Endodermal cell (in vitro differentiated cells): ENCODE measurements around the gene SHE. TPM values are rescaled to one million over a fixed set of nuclear protein-coding genes. Genes with fewer than 3 reads are reported as not detected.

Experiments used
- DNase-seq: peaks from one replicate; pipeline ENCODE4 v3.0.0-alpha.2; 2017
- H3K27ac ChIP-seq: 2 replicates; pipeline ENCODE4 v1.5.1; 2013; ENCODE audit warnings: mild to moderate bottlenecking, low read depth, low read length, moderate library complexity
- H3K27me3 ChIP-seq: 2 replicates; pipeline ENCODE4 v1.6.1; 2013; ENCODE audit warnings: mild to moderate bottlenecking, low read length, moderate library complexity; ENCODE audit not compliant: insufficient read depth, control insufficient read depth, poor library complexity, severe bottlenecking
- H3K36me3 ChIP-seq: 2 replicates; pipeline ENCODE4 v1.7.0; 2013; ENCODE audit warnings: mild to moderate bottlenecking, low read length, moderate library complexity; ENCODE audit not compliant: control insufficient read depth, insufficient read depth
- H3K4me1 ChIP-seq: one replicate; pipeline ENCODE4 v1.7.0; 2013; ENCODE audit warnings: low read length; ENCODE audit not compliant: control insufficient read depth, insufficient read depth
- H3K4me3 ChIP-seq: 2 replicates; pipeline ENCODE4 v1.5.1; 2013; ENCODE audit warnings: mild to moderate bottlenecking, low read length, moderate library complexity
- H3K9ac ChIP-seq: 2 replicates; pipeline ENCODE4 v1.6.1; 2013; ENCODE audit warnings: mild to moderate bottlenecking, low read length, moderate library complexity; ENCODE audit not compliant: poor library complexity, severe bottlenecking; ENCODE audit errors: extremely low read depth
- H3K9me3 ChIP-seq: 2 replicates; pipeline ENCODE4 v1.6.1; 2013; ENCODE audit warnings: mild to moderate bottlenecking, low read length, moderate library complexity; ENCODE audit not compliant: control insufficient read depth
- H3K27ac Mint-ChIP-seq: 2 replicates; pipeline ENCODE4 v1.8.0; 2020; ENCODE audit warnings: mixed read lengths
- H3K27me3 Mint-ChIP-seq: 2 replicates; pipeline ENCODE4 v1.8.0; 2021; ENCODE audit warnings: mild to moderate bottlenecking, mixed read lengths; ENCODE audit not compliant: insufficient read depth
- H3K36me3 Mint-ChIP-seq: 2 replicates; pipeline ENCODE4 v1.8.0; 2020; ENCODE audit warnings: low read depth, mixed read lengths
- H3K4me1 Mint-ChIP-seq: 2 replicates; pipeline ENCODE4 v1.8.0; 2020; ENCODE audit warnings: mixed read lengths
- H3K4me3 Mint-ChIP-seq: 2 replicates; pipeline ENCODE4 v1.8.0; 2020; ENCODE audit warnings: mild to moderate bottlenecking, moderate library complexity, mixed read lengths
- H3K9me3 Mint-ChIP-seq: 2 replicates; pipeline ENCODE4 v1.8.0; 2020; ENCODE audit warnings: mild to moderate bottlenecking, mixed read lengths
- CTCF ChIP-seq: fragments of 200-600 bp; sonication (generic); conservative IDR thresholded peaks from 2 replicates; pipeline ENCODE4 v1.5.0; 2021; ENCODE audit warnings: antibody characterized with exemption, mild to moderate bottlenecking
- WGBS, 2 experiments: methylation state at CpG; one replicate each; pipeline versions ENCODE4 v1.1.5 to v1.1.7; 2013; ENCODE audit warnings: missing lambda C conversion rate in 2 of 2, mixed read lengths in 1 of 2; ENCODE audit not compliant: insufficient coverage in 1 of 2, insufficient read length in 1 of 2; 5-methylcytosine and 5-hydroxymethylcytosine counted together
- total RNA-seq, 2 donors: library from RNA; stranded (reverse); fragmentation: NEBNext Ultra II Directional in 1 of 2; extraction: Animal tissue kit (Norgen Biotek cat#: 25700) in 1 of 2; gene quantifications; 2 replicates in 1 of 2; 3 replicates in 1 of 2; pipeline ENCODE4 v1.2.1, GENCODE V29; 2021

Gene SHE
- total RNA-seq, 2 donors from 2014 or later, result 0.24 to 0.35 TPM

GRCh38 chr1:154454386-154455120, 47.7 kb downstream of the SHE start:
- Histone ChIP-seq H3K27ac (no peak overlapping the region), H3K4me3 (no peak overlapping the region), H3K4me1 (no peaks in the 10 kb centered on the region), H3K9me3 (peaks cover 5% of the 10 kb centered on the region), H3K27me3 (peaks cover 57% of the 10 kb centered on the region), H3K36me3 (no peaks in the 10 kb centered on the region), H3K9ac (no peak overlapping the region)
- WGBS, 2 experiments, result 86 to 91% methylated on average over 3 to 5 of the region's 5 CpGs
- DNase-seq, result no peak
- Mint-ChIP-seq H3K4me3 (no peak overlapping the region), H3K27me3 (peaks cover 77% of the 10 kb centered on the region), H3K36me3 (no peaks in the 10 kb centered on the region), H3K9me3 (no peaks in the 10 kb centered on the region), H3K27ac (no peak overlapping the region), H3K4me1 (no peaks in the 10 kb centered on the region)
- no peak for TF ChIP-seq CTCF

GRCh38 chr1:154453574-154454352, 48.4 kb downstream of the SHE start:
- Mint-ChIP-seq H3K27me3 (peaks cover 83% of the 10 kb centered on the region), H3K4me1 (no peaks in the 10 kb centered on the region), H3K27ac (no peak overlapping the region), H3K9me3 (no peaks in the 10 kb centered on the region), H3K4me3 (no peak overlapping the region), H3K36me3 (no peaks in the 10 kb centered on the region)
- no peak overlapping the region for H3K4me3 ChIP-seq
- no peaks in the 10 kb centered on the region for H3K4me1 ChIP-seq
- H3K9ac ChIP-seq, result no peak overlapping the region
- H3K36me3 ChIP-seq, result no peaks in the 10 kb centered on the region
- 84 to 88% methylated on average over 3 to 5 of the region's 5 CpGs for WGBS, 2 experiments
- TF ChIP-seq CTCF, result no peak
- no peak for DNase-seq
- no peak overlapping the region for H3K27ac ChIP-seq
- peaks cover 63% of the 10 kb centered on the region for H3K27me3 ChIP-seq
- peaks cover 5% of the 10 kb centered on the region for H3K9me3 ChIP-seq

- H3K27me3 Mint-ChIP-seq, result peaks cover 85% of the 10 kb centered on the region
- no peaks in the 10 kb centered on the region for H3K36me3 Mint-ChIP-seq
- TF ChIP-seq CTCF, result no peak
- Histone ChIP-seq H3K4me1 (no peaks in the 10 kb centered on the region), H3K27ac (no peak overlapping the region), H3K36me3 (no peaks in the 10 kb centered on the region), H3K9ac (no peak overlapping the region), H3K4me3 (no peak overlapping the region), H3K9me3 (peaks cover 5% of the 10 kb centered on the region), H3K27me3 (peaks cover 64% of the 10 kb centered on the region)
- 97% methylated on average over 4 to 5 of the region's 5 CpGs for WGBS, 2 experiments
- no peak for DNase-seq
- peaks cover 5% of the 10 kb centered on the region for H3K4me1 Mint-ChIP-seq
- H3K4me3 Mint-ChIP-seq, result no peak overlapping the region
- no peak overlapping the region for H3K27ac Mint-ChIP-seq
- no peaks in the 10 kb centered on the region for H3K9me3 Mint-ChIP-seq
Measured at GRCh38 chr1:154453161-154453560, 49.1 kb downstream of the SHE start.
